ENCODE measurements around the gene PAQR9. TPM values are rescaled to one million over a fixed set of nuclear protein-coding genes. Genes with fewer than 3 reads are reported as not detected.

Gene PAQR9
- total and polyA plus RNA-seq, 9 donors = 0.05 to 0.23 (median 0.08) TPM; not detected in 6

GRCh38 chr3:142941373-142942123 is 21.9 kb downstream of the PAQR9 start:
- DNase-seq = no peak
- Histone ChIP-seq H3K4me1 (ENCODE audit: control insufficient read depth, insufficient read depth, low read length) (no peaks in the 10 kb centered on the region), H3K36me3 (ENCODE audit: control insufficient read depth, insufficient read depth, low read length) (no peaks in the 10 kb centered on the region), H3K27me3 (ENCODE audit: control insufficient read depth, insufficient read depth, low read length) (peaks cover 14% of the 10 kb centered on the region), H3K27ac (ENCODE audit: low read length) (no peak overlapping the region), H3K4me3 (ENCODE audit: low read length) (no peak overlapping the region), H3K9me3 (replicated peaks; ENCODE audit: control insufficient read depth, low read depth, low read length) (no peaks in the 10 kb centered on the region)
- 91% methylated on average over 3 of the region's 8 CpGs for WGBS (ENCODE audit: insufficient coverage)

GRCh38 chr3:142940472-142940871 is 23.0 kb downstream of the PAQR9 start:
- no peak overlapping the region for H3K4me3 ChIP-seq (ENCODE audit: low read length)
- DNase-seq = no peak
- no peaks in the 10 kb centered on the region for H3K9me3 ChIP-seq (replicated peaks; ENCODE audit: control insufficient read depth, low read depth, low read length)
- H3K36me3 ChIP-seq (ENCODE audit: control insufficient read depth, insufficient read depth, low read length) = no peaks in the 10 kb centered on the region
- H3K27ac ChIP-seq (ENCODE audit: low read length) = no peak overlapping the region
- no peaks in the 10 kb centered on the region for H3K4me1 ChIP-seq (ENCODE audit: control insufficient read depth, insufficient read depth, low read length)
- peaks cover 7% of the 10 kb centered on the region for H3K27me3 ChIP-seq (ENCODE audit: control insufficient read depth, insufficient read depth, low read length)
- WGBS (ENCODE audit: insufficient coverage) = no CpG with 5 or more reads among the region's 4 CpGs

- H3K27me3 ChIP-seq (ENCODE audit: control insufficient read depth, insufficient read depth, low read length) = peaks cover 4% of the 10 kb centered on the region
- H3K4me1 ChIP-seq (ENCODE audit: control insufficient read depth, insufficient read depth, low read length) = no peaks in the 10 kb centered on the region
- no CpG with 5 or more reads among the region's 1 CpG for WGBS (ENCODE audit: insufficient coverage)
- no peaks in the 10 kb centered on the region for H3K9me3 ChIP-seq (replicated peaks; ENCODE audit: control insufficient read depth, low read depth, low read length)
- no peak for DNase-seq
- H3K36me3 ChIP-seq (ENCODE audit: control insufficient read depth, insufficient read depth, low read length) = no peaks in the 10 kb centered on the region
- H3K27ac ChIP-seq (ENCODE audit: low read length) = no peak overlapping the region
- H3K4me3 ChIP-seq (ENCODE audit: low read length) = no peak overlapping the region
Observed at GRCh38 chr3:142940000-142940399, 23.5 kb downstream of the PAQR9 start.

GRCh38 chr3:142935963-142936362 is 27.5 kb downstream of the PAQR9 start:
- H3K9me3 ChIP-seq (replicated peaks; ENCODE audit: control insufficient read depth, low read depth, low read length) = no peaks in the 10 kb centered on the region
- peaks cover 2% of the 10 kb centered on the region for H3K27me3 ChIP-seq (ENCODE audit: control insufficient read depth, insufficient read depth, low read length)
- no peaks in the 10 kb centered on the region for H3K36me3 ChIP-seq (ENCODE audit: control insufficient read depth, insufficient read depth, low read length)
- DNase-seq = no peak
- H3K4me3 ChIP-seq (ENCODE audit: low read length) = no peak overlapping the region
- no CpG with 5 or more reads among the region's 5 CpGs for WGBS (ENCODE audit: insufficient coverage)
- no peak overlapping the region for H3K27ac ChIP-seq (ENCODE audit: low read length)
- no peaks in the 10 kb centered on the region for H3K4me1 ChIP-seq (ENCODE audit: control insufficient read depth, insufficient read depth, low read length)

- no peaks in the 10 kb centered on the region for H3K9me3 ChIP-seq (replicated peaks; ENCODE audit: control insufficient read depth, low read depth, low read length)
- H3K27ac ChIP-seq (ENCODE audit: low read length) = no peak overlapping the region
- peaks cover 2% of the 10 kb centered on the region for H3K27me3 ChIP-seq (ENCODE audit: control insufficient read depth, insufficient read depth, low read length)
- H3K4me1 ChIP-seq (ENCODE audit: control insufficient read depth, insufficient read depth, low read length) = no peaks in the 10 kb centered on the region
- 83% methylated on average over 2 of the region's 3 CpGs for WGBS (ENCODE audit: insufficient coverage)
- H3K36me3 ChIP-seq (ENCODE audit: control insufficient read depth, insufficient read depth, low read length) = no peaks in the 10 kb centered on the region
- H3K4me3 ChIP-seq (ENCODE audit: low read length) = no peak overlapping the region
- no peak for DNase-seq
Observed at GRCh38 chr3:142934887-142935269, 28.6 kb downstream of the PAQR9 start.

GRCh38 chr3:142934128-142934886 is 29.2 kb downstream of the PAQR9 start:
- H3K9me3 ChIP-seq (replicated peaks; ENCODE audit: control insufficient read depth, low read depth, low read length) = no peaks in the 10 kb centered on the region
- no peak overlapping the region for H3K4me3 ChIP-seq (ENCODE audit: low read length)
- WGBS (ENCODE audit: insufficient coverage) = 85% methylated on average over 2 of the region's 7 CpGs
- H3K27me3 ChIP-seq (ENCODE audit: control insufficient read depth, insufficient read depth, low read length) = peaks cover 2% of the 10 kb centered on the region
- H3K4me1 ChIP-seq (ENCODE audit: control insufficient read depth, insufficient read depth, low read length) = no peaks in the 10 kb centered on the region
- no peak for DNase-seq
- H3K36me3 ChIP-seq (ENCODE audit: control insufficient read depth, insufficient read depth, low read length) = no peaks in the 10 kb centered on the region
- no peak overlapping the region for H3K27ac ChIP-seq (ENCODE audit: low read length)

GRCh38 chr3:142931222-142931621 is 32.3 kb downstream of the PAQR9 start:
- 50% methylated on average over 6 of the region's 6 CpGs for WGBS (ENCODE audit: insufficient coverage)
- Histone ChIP-seq H3K4me3 (ENCODE audit: low read length) (no peak overlapping the region), H3K9me3 (replicated peaks; ENCODE audit: control insufficient read depth, low read depth, low read length) (no peaks in the 10 kb centered on the region), H3K4me1 (ENCODE audit: control insufficient read depth, insufficient read depth, low read length) (no peaks in the 10 kb centered on the region), H3K27ac (ENCODE audit: low read length) (no peak overlapping the region), H3K27me3 (ENCODE audit: control insufficient read depth, insufficient read depth, low read length) (no peaks in the 10 kb centered on the region), H3K36me3 (ENCODE audit: control insufficient read depth, insufficient read depth, low read length) (no peaks in the 10 kb centered on the region)
- no peak for DNase-seq

- Histone ChIP-seq H3K27me3 (ENCODE audit: control insufficient read depth, insufficient read depth, low read length) (no peaks in the 10 kb centered on the region), H3K27ac (ENCODE audit: low read length) (no peak overlapping the region), H3K9me3 (replicated peaks; ENCODE audit: control insufficient read depth, low read depth, low read length) (no peaks in the 10 kb centered on the region), H3K4me3 (ENCODE audit: low read length) (no peak overlapping the region), H3K4me1 (ENCODE audit: control insufficient read depth, insufficient read depth, low read length) (no peaks in the 10 kb centered on the region), H3K36me3 (ENCODE audit: control insufficient read depth, insufficient read depth, low read length) (no peaks in the 10 kb centered on the region)
- WGBS (ENCODE audit: insufficient coverage) = no CpG with 5 or more reads among the region's 3 CpGs
- no peak for DNase-seq
Observed at GRCh38 chr3:142930463-142930862, 33.0 kb downstream of the PAQR9 start.

- H3K36me3 ChIP-seq (ENCODE audit: control insufficient read depth, insufficient read depth, low read length) = no peaks in the 10 kb centered on the region
- no peak for DNase-seq
- no peaks in the 10 kb centered on the region for H3K4me1 ChIP-seq (ENCODE audit: control insufficient read depth, insufficient read depth, low read length)
- no peak overlapping the region for H3K27ac ChIP-seq (ENCODE audit: low read length)
- no peaks in the 10 kb centered on the region for H3K27me3 ChIP-seq (ENCODE audit: control insufficient read depth, insufficient read depth, low read length)
- no peak overlapping the region for H3K4me3 ChIP-seq (ENCODE audit: low read length)
- WGBS (ENCODE audit: insufficient coverage) = no CpG with 5 or more reads among the region's 3 CpGs
- no peaks in the 10 kb centered on the region for H3K9me3 ChIP-seq (replicated peaks; ENCODE audit: control insufficient read depth, low read depth, low read length)
Observed at GRCh38 chr3:142929890-142930289, 33.6 kb downstream of the PAQR9 start.

- Histone ChIP-seq H3K4me3 (ENCODE audit: low read length) (no peak overlapping the region), H3K9me3 (replicated peaks; ENCODE audit: control insufficient read depth, low read depth, low read length) (no peaks in the 10 kb centered on the region), H3K4me1 (ENCODE audit: control insufficient read depth, insufficient read depth, low read length) (no peaks in the 10 kb centered on the region), H3K27ac (ENCODE audit: low read length) (no peak overlapping the region), H3K36me3 (ENCODE audit: control insufficient read depth, insufficient read depth, low read length) (no peaks in the 10 kb centered on the region), H3K27me3 (ENCODE audit: control insufficient read depth, insufficient read depth, low read length) (no peaks in the 10 kb centered on the region)
- WGBS (ENCODE audit: insufficient coverage) = no CpG with 5 or more reads among the region's 3 CpGs
- DNase-seq = no peak
Observed at GRCh38 chr3:142929109-142929508, 34.4 kb downstream of the PAQR9 start.
